ENCODE data around the gene PNPLA5.

Gene PNPLA5

DNA sequence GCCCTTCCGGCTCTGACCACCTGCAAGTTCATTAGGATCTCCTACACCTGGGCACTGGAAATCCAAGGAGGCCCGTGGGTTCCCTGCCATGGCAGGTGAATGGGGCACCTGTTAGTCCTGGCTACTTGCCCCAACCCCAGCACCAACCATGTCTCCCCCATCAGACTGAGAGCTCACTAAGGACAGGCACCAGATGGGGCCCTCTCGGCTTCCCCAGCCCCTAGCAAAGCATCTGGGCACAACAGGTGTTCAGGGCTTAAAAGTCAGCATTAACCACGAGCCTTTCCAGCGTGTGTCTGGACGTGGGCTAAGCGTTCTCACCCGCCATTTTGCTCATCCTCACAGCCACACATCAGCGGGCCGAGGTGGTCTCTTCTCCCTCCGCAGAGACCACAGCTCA, 31.7 kb downstream of the PNPLA5 start:
- peaks cover 19% of the 10 kb centered on the region for H3K9me3 ChIP-seq (ENCODE audit: control insufficient read depth, low read length)
- H3K9ac ChIP-seq (ENCODE audit: low read length): no peak overlapping the region
- no peaks in the 10 kb centered on the region for H3K36me3 ChIP-seq (ENCODE audit: control insufficient read depth, insufficient read depth, low read length, severe bottlenecking)
- DNase-seq (ENCODE audit: low read depth): no peak
- H3K27me3 ChIP-seq (replicated peaks; ENCODE audit: control insufficient read depth, insufficient read depth, low read length): peaks cover 58% of the 10 kb centered on the region
- no peaks in the 10 kb centered on the region for H3K4me1 ChIP-seq (ENCODE audit: control insufficient read depth, insufficient read depth, low read length)
- H3K4me3 ChIP-seq (ENCODE audit: low read length): no peak overlapping the region

DNA sequence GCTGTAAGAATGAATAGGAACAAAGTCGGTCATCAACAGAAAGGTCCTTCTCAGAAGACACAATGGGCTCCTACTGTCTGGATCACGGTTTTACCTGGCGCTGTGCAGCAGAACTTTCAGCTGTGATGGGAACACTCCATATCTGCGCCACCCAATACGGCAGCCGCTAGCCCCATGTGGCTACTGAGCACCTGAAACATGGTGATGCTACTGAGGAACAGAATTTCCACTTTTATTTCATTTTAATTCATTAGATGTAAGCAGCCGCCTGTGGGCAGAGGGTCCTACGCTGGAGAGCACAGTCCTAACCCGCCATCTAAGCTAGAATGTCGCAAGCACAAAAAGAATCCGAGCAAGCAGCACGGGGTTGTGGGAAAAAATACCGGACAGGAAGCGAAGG, 32.2 kb downstream of the PNPLA5 start:
- H3K4me3 ChIP-seq (ENCODE audit: low read length): no peak overlapping the region

DNA sequence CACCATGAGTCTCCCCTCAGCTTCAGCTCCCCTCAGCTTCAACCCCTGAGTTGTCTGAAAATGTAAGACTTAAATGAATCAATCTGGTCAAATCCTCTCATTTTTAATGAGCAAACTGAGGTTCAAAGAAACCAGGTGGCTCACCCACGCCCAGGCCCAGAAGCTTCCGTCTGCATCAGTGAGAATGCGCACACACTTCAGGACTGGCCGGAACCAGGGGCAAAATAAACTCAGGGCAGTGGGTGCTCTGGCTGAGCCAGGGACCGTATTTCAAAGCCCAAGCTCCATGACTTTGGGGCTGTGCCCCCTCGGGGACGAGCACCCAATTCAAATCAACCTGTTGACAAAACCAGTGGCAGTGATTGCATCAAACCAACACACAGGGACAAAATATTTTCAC, 32.6 kb downstream of the PNPLA5 start:
- no peak overlapping the region for H3K4me3 ChIP-seq (ENCODE audit: low read length)
- H3K27me3 ChIP-seq (replicated peaks; ENCODE audit: control insufficient read depth, insufficient read depth, low read length): peaks cover 50% of the 10 kb centered on the region
- no peak for DNase-seq (ENCODE audit: low read depth)
- H3K36me3 ChIP-seq (ENCODE audit: control insufficient read depth, insufficient read depth, low read length, severe bottlenecking): no peaks in the 10 kb centered on the region
- H3K9ac ChIP-seq (ENCODE audit: low read length): no peak overlapping the region
- peaks cover 19% of the 10 kb centered on the region for H3K9me3 ChIP-seq (ENCODE audit: control insufficient read depth, low read length)
- H3K4me1 ChIP-seq (ENCODE audit: control insufficient read depth, insufficient read depth, low read length): no peaks in the 10 kb centered on the region

More for the DNA sequence above, 32.2 kb downstream of the PNPLA5 start:
- H3K9me3 ChIP-seq (ENCODE audit: control insufficient read depth, low read length): peaks cover 19% of the 10 kb centered on the region
- no peaks in the 10 kb centered on the region for H3K4me1 ChIP-seq (ENCODE audit: control insufficient read depth, insufficient read depth, low read length)
- no peak overlapping the region for H3K9ac ChIP-seq (ENCODE audit: low read length)
- H3K36me3 ChIP-seq (ENCODE audit: control insufficient read depth, insufficient read depth, low read length, severe bottlenecking): no peaks in the 10 kb centered on the region
- H3K27me3 ChIP-seq (replicated peaks; ENCODE audit: control insufficient read depth, insufficient read depth, low read length): peaks cover 54% of the 10 kb centered on the region
- DNase-seq (ENCODE audit: low read depth): no peak

DNA sequence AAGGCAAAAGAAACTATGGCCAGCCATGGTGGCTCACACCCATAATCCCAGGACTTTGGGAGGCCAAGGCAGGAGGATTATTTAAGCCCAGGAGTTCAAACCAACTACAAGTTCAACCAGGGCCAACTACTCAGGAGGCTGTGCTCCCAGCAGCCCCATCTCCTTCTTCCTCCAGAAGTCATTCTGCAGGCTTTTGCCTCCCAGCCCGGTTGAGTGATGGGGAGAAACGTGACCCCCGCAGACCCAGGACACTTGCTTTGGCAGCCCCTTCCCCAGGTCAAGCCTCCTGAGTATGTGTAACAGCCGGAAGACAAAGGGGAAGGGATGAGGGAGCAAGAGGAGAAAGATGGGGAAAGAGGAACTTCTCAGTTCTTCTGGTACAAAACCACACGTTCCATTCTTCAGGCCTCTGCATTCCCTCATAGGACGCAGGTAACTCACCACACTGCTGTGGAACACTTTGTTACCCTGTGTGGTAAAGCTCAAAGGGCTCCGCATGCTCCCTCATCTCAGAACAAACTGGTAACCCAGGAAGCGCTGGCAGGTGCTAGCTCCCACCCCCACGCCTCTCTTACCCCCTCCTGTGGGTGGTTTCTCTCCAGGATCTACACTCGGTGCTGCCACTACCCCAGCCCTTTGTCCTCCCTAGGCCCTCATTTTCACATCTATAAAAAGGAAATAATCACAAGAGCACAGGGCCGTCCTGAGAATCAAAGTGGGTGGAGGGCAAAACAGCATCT, 33.5 kb downstream of the PNPLA5 start:
- H3K27me3 ChIP-seq (replicated peaks; ENCODE audit: control insufficient read depth, insufficient read depth, low read length): peaks cover 43% of the 10 kb centered on the region
- no peaks in the 10 kb centered on the region for H3K4me1 ChIP-seq (ENCODE audit: control insufficient read depth, insufficient read depth, low read length)
- DNase-seq (ENCODE audit: low read depth): no peak
- H3K36me3 ChIP-seq (ENCODE audit: control insufficient read depth, insufficient read depth, low read length, severe bottlenecking): no peaks in the 10 kb centered on the region
- no peak overlapping the region for H3K9ac ChIP-seq (ENCODE audit: low read length)
- H3K4me3 ChIP-seq (ENCODE audit: low read length): no peak overlapping the region
- peaks cover 19% of the 10 kb centered on the region for H3K9me3 ChIP-seq (ENCODE audit: control insufficient read depth, low read length)

DNA sequence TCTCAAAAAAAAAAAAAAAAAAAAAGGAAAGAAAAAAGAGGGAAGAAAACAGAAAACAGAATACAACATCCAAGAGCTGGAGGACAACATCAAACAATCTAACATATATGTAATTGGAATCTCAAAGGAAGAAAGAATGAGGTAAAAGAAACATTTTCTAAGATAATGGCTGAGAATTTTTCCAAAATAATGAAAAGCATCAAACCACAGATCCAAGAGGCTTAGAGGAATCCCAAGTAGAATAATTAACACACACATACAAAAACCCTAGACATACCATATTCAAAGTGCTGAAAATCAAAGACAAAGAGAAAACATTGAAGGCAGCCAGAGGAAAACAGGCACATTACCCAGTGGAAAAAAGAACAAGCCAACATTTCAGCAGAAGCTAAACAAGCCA, 34.4 kb downstream of the PNPLA5 start:
- Histone ChIP-seq H3K27me3 (replicated peaks; ENCODE audit: control insufficient read depth, insufficient read depth, low read length) (peaks cover 47% of the 10 kb centered on the region), H3K4me3 (ENCODE audit: low read length) (no peak overlapping the region), H3K9ac (ENCODE audit: low read length) (no peak overlapping the region), H3K9me3 (ENCODE audit: control insufficient read depth, low read length) (peaks cover 19% of the 10 kb centered on the region), H3K36me3 (ENCODE audit: control insufficient read depth, insufficient read depth, low read length, severe bottlenecking) (no peaks in the 10 kb centered on the region), H3K4me1 (ENCODE audit: control insufficient read depth, insufficient read depth, low read length) (no peaks in the 10 kb centered on the region)
- no peak for DNase-seq (ENCODE audit: low read depth)

DNA sequence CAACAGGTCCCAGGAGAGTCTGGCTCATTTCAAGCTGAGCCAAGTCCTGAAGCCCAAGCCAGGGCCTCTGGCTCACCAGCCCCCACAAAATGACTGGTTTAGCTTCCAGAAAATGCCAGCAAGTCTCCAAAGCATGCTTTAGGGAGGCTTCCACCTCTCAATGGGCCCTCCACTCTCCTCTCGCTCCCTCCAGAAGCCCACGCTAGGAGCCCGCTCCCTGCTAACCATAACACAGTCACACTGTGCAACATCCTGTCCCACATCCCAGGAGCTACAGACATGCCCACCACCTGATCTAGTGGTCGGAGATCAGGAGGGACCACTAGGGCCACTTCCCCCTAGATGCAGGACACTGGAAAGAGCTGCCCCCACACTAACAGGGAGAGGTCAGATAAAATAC, 36.4 kb downstream of the PNPLA5 start:
- Histone ChIP-seq H3K9me3 (ENCODE audit: control insufficient read depth, low read length) (peaks cover 19% of the 10 kb centered on the region), H3K27me3 (replicated peaks; ENCODE audit: control insufficient read depth, insufficient read depth, low read length) (peaks cover 45% of the 10 kb centered on the region), H3K4me3 (ENCODE audit: low read length) (no peak overlapping the region), H3K36me3 (ENCODE audit: control insufficient read depth, insufficient read depth, low read length, severe bottlenecking) (no peaks in the 10 kb centered on the region), H3K4me1 (ENCODE audit: control insufficient read depth, insufficient read depth, low read length) (no peaks in the 10 kb centered on the region), H3K9ac (ENCODE audit: low read length) (no peak overlapping the region)
- DNase-seq (ENCODE audit: low read depth): no peak

DNA sequence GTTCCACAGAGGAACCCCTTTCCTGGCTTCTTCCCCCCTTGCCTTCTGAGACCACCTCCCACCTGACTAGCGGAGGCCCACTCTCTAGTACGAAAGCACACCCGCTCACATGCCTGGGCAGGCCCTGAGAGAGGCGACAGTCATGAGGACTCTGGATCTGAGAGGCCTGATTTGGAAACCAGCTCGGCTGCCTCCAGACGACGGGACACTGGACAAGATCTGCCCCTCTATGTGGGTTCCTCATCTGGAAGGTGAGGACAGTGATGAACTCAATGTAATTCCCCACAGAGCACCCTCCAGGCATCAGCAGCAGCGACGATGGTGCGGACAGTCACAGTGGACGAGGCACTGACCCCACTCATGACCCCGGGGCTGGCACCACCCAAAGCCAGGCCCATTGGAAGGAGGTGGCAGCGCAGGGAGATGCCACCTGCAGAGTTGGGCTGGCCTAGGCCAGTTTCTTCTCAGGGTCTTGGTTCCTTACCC, 37.0 kb downstream of the PNPLA5 start:
- Histone ChIP-seq H3K36me3 (ENCODE audit: control insufficient read depth, insufficient read depth, low read length, severe bottlenecking) (no peaks in the 10 kb centered on the region), H3K9ac (ENCODE audit: low read length) (no peak overlapping the region), H3K4me3 (ENCODE audit: low read length) (no peak overlapping the region), H3K4me1 (ENCODE audit: control insufficient read depth, insufficient read depth, low read length) (no peaks in the 10 kb centered on the region), H3K27me3 (replicated peaks; ENCODE audit: control insufficient read depth, insufficient read depth, low read length) (peaks cover 48% of the 10 kb centered on the region), H3K9me3 (ENCODE audit: control insufficient read depth, low read length) (peaks cover 19% of the 10 kb centered on the region)
- no peak for DNase-seq (ENCODE audit: low read depth)

DNA sequence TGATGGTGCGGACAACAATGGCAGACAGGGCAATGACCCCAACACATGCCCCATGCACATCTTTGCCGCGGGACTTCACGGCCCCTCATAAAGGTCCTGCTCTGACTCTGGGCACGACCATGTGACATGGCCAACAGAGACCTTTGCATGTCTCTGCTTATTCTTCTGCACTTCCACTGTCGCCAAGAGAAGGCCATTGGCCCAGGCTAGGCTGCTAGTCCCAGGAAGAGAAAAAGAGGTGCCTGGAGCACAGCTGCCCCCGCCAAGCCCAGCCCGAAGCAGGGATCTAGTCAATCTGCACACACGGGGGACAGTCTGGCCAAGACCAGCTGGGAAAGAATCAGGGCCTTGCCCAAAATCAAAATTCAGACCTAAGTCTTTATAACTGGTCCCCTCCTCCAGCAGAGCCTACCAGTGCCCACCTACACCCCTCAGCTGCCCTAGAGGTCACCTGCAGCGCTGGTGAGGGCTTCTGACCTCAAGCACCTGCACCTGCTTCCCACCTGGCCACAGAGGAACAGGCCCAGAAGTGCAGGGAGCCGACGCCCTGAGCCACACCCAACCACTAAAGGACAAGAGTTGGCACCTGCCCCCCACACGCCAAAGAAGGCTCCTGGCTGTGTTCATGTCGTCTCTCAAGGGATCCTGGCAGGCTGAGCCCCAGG, 37.6 kb downstream of the PNPLA5 start:
- peaks cover 19% of the 10 kb centered on the region for H3K9me3 ChIP-seq (ENCODE audit: control insufficient read depth, low read length)
- peaks cover 48% of the 10 kb centered on the region for H3K27me3 ChIP-seq (replicated peaks; ENCODE audit: control insufficient read depth, insufficient read depth, low read length)
- H3K4me1 ChIP-seq (ENCODE audit: control insufficient read depth, insufficient read depth, low read length): no peaks in the 10 kb centered on the region
- no peak overlapping the region for H3K9ac ChIP-seq (ENCODE audit: low read length)
- no peak overlapping the region for H3K4me3 ChIP-seq (ENCODE audit: low read length)
- DNase-seq (ENCODE audit: low read depth): no peak
- H3K36me3 ChIP-seq (ENCODE audit: control insufficient read depth, insufficient read depth, low read length, severe bottlenecking): no peaks in the 10 kb centered on the region

DNA sequence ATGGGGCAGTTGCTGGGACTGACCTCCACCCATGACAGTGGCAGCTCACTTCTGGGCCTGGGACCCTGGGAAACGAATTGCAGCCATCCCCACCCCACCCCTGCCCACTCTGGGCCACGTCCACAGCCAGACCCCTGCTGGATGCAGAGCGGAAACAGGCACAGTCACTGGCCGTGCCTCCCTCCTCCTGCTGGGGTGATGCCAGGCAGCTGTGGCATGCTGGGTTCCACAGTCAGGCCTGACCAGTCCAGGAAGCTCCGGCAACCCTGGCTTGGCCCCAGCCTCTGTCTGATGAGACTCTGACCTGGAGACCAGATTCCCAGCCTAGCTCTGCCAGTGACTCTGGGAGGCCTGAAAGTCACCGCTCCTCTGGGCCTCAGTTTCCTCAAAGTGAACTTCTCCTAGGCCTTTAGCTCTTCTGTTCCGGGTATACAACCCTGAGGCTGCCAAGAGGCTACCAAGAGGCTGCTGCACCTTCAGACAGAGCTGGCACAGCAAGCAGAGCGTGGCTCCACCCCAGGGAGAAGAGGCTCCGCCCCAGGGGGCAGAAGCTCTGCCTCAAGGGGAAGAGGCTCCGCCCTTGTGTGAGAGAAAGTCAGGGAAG, 38.4 kb downstream of the PNPLA5 start:
- Histone ChIP-seq H3K4me3 (ENCODE audit: low read length) (no peak overlapping the region), H3K4me1 (ENCODE audit: control insufficient read depth, insufficient read depth, low read length) (peaks cover 2% of the 10 kb centered on the region), H3K36me3 (ENCODE audit: control insufficient read depth, insufficient read depth, low read length, severe bottlenecking) (no peaks in the 10 kb centered on the region), H3K9ac (ENCODE audit: low read length) (no peak overlapping the region), H3K9me3 (ENCODE audit: control insufficient read depth, low read length) (peaks cover 19% of the 10 kb centered on the region), H3K27me3 (replicated peaks; ENCODE audit: control insufficient read depth, insufficient read depth, low read length) (peaks cover 50% of the 10 kb centered on the region)
- DNase-seq (ENCODE audit: low read depth): no peak

DNA sequence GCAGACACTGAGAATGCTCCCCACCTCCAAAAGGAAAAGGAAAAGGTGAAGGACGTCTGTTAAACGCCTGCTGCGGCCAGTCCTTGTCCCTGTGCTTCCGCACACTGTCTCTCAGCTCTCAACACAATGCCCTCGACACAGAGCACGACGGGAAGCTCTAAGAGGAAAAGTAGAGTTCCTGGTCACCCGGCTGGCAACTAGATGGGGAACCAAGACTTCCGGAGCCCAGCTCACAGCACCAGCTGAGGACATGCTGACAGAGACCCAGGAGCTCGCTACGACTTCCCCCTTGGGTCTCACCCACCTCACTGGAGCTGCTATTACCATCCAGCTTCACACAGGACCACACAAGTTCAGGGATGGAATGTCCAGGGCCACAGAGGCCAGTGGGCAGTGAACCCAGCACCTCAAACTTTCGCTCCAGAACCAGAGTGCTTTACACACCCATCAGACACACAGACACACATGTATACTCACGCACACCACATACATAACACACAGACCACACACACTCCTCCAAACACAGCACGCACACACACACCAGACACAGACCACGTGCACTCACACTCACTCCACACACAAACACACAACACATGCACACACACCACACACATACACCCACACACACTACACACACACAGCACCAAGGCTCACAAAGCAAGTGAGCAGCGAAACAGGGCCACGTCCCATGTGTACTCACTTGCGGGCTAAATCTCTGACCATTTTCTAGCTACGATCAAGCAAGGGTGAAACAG, 39.1 kb downstream of the PNPLA5 start:
- Histone ChIP-seq H3K9ac (ENCODE audit: low read length) (no peak overlapping the region), H3K9me3 (ENCODE audit: control insufficient read depth, low read length) (peaks cover 19% of the 10 kb centered on the region), H3K4me1 (ENCODE audit: control insufficient read depth, insufficient read depth, low read length) (peaks cover 2% of the 10 kb centered on the region), H3K27me3 (replicated peaks; ENCODE audit: control insufficient read depth, insufficient read depth, low read length) (peaks cover 52% of the 10 kb centered on the region), H3K4me3 (ENCODE audit: low read length) (no peak overlapping the region), H3K36me3 (ENCODE audit: control insufficient read depth, insufficient read depth, low read length, severe bottlenecking) (no peaks in the 10 kb centered on the region)
- no peak for DNase-seq (ENCODE audit: low read depth)

DNA sequence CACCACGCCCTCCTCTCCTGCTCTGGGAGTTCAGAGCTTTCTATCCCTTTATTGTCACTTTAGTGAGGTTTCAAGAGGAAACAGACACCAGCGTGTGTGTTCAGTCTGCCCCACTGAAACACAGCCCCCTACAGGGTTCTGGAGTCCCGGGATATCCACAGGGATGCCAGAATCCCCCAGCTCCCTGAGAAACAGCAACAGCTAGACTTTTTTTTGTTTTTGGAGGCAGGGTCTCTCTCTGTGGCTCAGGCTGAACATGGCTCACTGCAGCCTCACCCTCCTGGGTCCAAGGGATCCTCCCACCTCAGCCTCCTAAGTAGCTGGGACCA, 39.9 kb downstream of the PNPLA5 start:
- peaks cover 2% of the 10 kb centered on the region for H3K4me1 ChIP-seq (ENCODE audit: control insufficient read depth, insufficient read depth, low read length)
- no peak for DNase-seq (ENCODE audit: low read depth)

More for the DNA sequence above, 39.9 kb downstream of the PNPLA5 start:
- no peak overlapping the region for H3K4me3 ChIP-seq (ENCODE audit: low read length)
- peaks cover 12% of the 10 kb centered on the region for H3K9me3 ChIP-seq (ENCODE audit: control insufficient read depth, low read length)
- no peak overlapping the region for H3K9ac ChIP-seq (ENCODE audit: low read length)
- H3K27me3 ChIP-seq (replicated peaks; ENCODE audit: control insufficient read depth, insufficient read depth, low read length): peaks cover 54% of the 10 kb centered on the region
- no peaks in the 10 kb centered on the region for H3K36me3 ChIP-seq (ENCODE audit: control insufficient read depth, insufficient read depth, low read length, severe bottlenecking)

All from adipocyte (in vitro differentiated cells).